ENCODE data around the gene HELZ. TPM values are rescaled to one million over a fixed set of nuclear protein-coding genes. Genes with fewer than 3 reads are reported as not detected.

Gene HELZ
- total and polyA plus RNA-seq, 4 donors, result 3.8 to 69.2 (median 25.7) TPM

DNA sequence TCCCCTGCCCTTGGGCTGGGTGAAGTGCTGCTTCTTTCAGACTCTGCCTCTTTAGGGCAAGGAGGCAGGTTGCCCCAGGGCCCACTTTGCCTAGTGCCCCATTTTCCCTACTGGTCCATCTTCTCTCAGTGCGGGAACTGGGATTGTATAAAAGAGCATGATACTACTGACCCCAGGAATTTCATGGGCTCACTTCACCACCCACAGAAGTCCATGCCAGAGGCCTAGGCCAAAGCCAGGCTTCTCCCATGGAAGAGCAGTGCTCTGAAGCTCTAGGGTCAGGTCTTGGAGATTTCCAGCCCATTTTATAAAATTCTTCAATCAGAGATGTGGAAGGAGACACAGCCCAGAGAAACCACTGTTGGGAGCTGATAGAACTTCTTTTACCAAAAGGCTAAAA is 194.9 kb downstream of the HELZ start:
- no peaks in the 10 kb centered on the region for H3K27me3 ChIP-seq (ENCODE audit: control insufficient read depth in 4 of 4, insufficient read depth in 4 of 4, low read length in 3 of 4)
- H3K4me1 ChIP-seq (ENCODE audit: control insufficient read depth in 4 of 4, insufficient read depth in 4 of 4, low read length in 3 of 4), result no peaks in the 10 kb centered on the region
- H3K9me3 ChIP-seq (ENCODE audit: control insufficient read depth in 4 of 4, low read length in 3 of 4), result peaks cover 3 to 14% (median 4%) of the 10 kb centered on the region in 4 donors
- H3K36me3 ChIP-seq (ENCODE audit: control insufficient read depth in 4 of 4, insufficient read depth in 3 of 4, low read depth in 1 of 4, low read length in 3 of 4), result no peaks in the 10 kb centered on the region
- H3K27ac ChIP-seq (ENCODE audit: low read depth in 1 of 2, low read length in 2 of 2), result no peak overlapping the region
- 98% methylated on average over 1 of the region's 1 CpG for WGBS
- H3K4me3 ChIP-seq (ENCODE audit: low read depth in 1 of 3, low read length in 3 of 3), result no peak overlapping the region
- no peak overlapping the region for H3K9ac ChIP-seq (ENCODE audit: low read depth in 1 of 2, low read length in 2 of 2)
- DNase-seq (ENCODE audit: low spot score), result no peak
- TF ChIP-seq FOXA2 (IDR thresholded peaks at IDR 0.05) (no peak), SP1 (IDR thresholded peaks at IDR 0.05) (no peak), YY1 (IDR thresholded peaks at IDR 0.05) (no peak)
- TF ChIP-seq, protein P1, sequence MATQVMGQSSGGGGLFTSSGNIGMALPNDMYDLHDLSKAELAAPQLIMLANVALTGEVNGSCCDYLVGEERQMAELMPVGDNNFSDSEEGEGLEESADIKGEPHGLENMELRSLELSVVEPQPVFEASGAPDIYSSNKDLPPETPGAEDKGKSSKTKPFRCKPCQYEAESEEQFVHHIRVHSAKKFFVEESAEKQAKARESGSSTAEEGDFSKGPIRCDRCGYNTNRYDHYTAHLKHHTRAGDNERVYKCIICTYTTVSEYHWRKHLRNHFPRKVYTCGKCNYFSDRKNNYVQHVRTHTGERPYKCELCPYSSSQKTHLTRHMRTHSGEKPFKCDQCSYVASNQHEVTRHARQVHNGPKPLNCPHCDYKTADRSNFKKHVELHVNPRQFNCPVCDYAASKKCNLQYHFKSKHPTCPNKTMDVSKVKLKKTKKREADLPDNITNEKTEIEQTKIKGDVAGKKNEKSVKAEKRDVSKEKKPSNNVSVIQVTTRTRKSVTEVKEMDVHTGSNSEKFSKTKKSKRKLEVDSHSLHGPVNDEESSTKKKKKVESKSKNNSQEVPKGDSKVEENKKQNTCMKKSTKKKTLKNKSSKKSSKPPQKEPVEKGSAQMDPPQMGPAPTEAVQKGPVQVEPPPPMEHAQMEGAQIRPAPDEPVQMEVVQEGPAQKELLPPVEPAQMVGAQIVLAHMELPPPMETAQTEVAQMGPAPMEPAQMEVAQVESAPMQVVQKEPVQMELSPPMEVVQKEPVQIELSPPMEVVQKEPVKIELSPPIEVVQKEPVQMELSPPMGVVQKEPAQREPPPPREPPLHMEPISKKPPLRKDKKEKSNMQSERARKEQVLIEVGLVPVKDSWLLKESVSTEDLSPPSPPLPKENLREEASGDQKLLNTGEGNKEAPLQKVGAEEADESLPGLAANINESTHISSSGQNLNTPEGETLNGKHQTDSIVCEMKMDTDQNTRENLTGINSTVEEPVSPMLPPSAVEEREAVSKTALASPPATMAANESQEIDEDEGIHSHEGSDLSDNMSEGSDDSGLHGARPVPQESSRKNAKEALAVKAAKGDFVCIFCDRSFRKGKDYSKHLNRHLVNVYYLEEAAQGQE (IDR thresholded peaks at IDR 0.05), result no peak
- TF ChIP-seq, protein P2, sequence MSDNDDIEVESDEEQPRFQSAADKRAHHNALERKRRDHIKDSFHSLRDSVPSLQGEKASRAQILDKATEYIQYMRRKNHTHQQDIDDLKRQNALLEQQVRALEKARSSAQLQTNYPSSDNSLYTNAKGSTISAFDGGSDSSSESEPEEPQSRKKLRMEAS (IDR thresholded peaks at IDR 0.05), result no peak

DNA sequence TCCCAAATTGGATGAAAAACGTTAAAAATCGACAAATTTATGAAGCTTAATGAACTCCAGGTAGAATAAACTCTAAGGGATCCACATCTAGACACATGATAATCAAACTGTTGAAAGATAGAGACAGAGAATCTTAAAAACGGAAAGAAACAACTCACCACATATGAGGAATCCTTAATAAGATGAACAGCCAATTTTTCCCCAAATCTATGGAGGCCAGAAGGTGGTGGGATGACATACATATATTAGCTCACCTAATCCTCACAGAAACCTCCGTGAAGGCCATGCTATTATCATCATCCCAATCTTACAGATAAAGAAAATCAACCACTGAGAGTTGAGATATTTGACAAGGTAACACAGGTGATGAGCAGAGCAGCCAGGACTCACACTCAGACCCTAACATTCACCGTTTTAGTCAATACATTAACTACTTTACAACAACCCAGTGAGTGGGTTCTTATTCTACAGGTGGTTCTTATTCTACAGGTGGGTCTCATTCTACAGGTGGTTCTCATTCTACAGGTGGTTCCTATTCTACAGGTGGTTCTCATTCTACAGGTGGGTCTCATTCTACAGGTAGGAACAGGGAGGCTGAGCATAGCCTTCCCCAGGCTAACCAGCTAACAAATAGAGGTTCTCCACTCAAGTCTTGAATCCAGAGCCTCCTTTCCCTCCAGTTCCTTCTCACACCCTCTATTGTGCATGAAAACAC is 195.8 kb downstream of the HELZ start:
- Histone ChIP-seq H3K27me3 (ENCODE audit: control insufficient read depth in 4 of 4, insufficient read depth in 4 of 4, low read length in 3 of 4) (no peaks in the 10 kb centered on the region), H3K27ac (ENCODE audit: low read depth in 1 of 2, low read length in 2 of 2) (no peak overlapping the region), H3K4me3 (ENCODE audit: low read depth in 1 of 3, low read length in 3 of 3) (no peak overlapping the region), H3K36me3 (ENCODE audit: control insufficient read depth in 4 of 4, insufficient read depth in 3 of 4, low read depth in 1 of 4, low read length in 3 of 4) (no peaks in the 10 kb centered on the region), H3K4me1 (ENCODE audit: control insufficient read depth in 4 of 4, insufficient read depth in 4 of 4, low read length in 3 of 4) (no peaks in the 10 kb centered on the region), H3K9me3 (ENCODE audit: control insufficient read depth in 4 of 4, low read length in 3 of 4) (peaks cover 3 to 14% (median 4%) of the 10 kb centered on the region in 4 donors), H3K9ac (ENCODE audit: low read depth in 1 of 2, low read length in 2 of 2) (no peak overlapping the region)
- TF ChIP-seq FOXA1 (IDR thresholded peaks at IDR 0.05), result no peak
- no peak for TF ChIP-seq RXRA (IDR thresholded peaks at IDR 0.05)
- no peak for TF ChIP-seq YY1 (IDR thresholded peaks at IDR 0.05)
- no peak for TF ChIP-seq HNF4A (conservative IDR thresholded peaks at IDR 0.05)
- TF ChIP-seq, protein P2 (IDR thresholded peaks at IDR 0.05), result no peak
- TF ChIP-seq, protein P3, sequence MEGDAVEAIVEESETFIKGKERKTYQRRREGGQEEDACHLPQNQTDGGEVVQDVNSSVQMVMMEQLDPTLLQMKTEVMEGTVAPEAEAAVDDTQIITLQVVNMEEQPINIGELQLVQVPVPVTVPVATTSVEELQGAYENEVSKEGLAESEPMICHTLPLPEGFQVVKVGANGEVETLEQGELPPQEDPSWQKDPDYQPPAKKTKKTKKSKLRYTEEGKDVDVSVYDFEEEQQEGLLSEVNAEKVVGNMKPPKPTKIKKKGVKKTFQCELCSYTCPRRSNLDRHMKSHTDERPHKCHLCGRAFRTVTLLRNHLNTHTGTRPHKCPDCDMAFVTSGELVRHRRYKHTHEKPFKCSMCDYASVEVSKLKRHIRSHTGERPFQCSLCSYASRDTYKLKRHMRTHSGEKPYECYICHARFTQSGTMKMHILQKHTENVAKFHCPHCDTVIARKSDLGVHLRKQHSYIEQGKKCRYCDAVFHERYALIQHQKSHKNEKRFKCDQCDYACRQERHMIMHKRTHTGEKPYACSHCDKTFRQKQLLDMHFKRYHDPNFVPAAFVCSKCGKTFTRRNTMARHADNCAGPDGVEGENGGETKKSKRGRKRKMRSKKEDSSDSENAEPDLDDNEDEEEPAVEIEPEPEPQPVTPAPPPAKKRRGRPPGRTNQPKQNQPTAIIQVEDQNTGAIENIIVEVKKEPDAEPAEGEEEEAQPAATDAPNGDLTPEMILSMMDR (IDR thresholded peaks at IDR 0.05; ENCODE audit: low read depth, low read length, missing input control), result no peak
- no peak for TF ChIP-seq SP1 (IDR thresholded peaks at IDR 0.05)
- no peak for TF ChIP-seq HNF4G (IDR thresholded peaks at IDR 0.05)
- TF ChIP-seq, protein P4, sequence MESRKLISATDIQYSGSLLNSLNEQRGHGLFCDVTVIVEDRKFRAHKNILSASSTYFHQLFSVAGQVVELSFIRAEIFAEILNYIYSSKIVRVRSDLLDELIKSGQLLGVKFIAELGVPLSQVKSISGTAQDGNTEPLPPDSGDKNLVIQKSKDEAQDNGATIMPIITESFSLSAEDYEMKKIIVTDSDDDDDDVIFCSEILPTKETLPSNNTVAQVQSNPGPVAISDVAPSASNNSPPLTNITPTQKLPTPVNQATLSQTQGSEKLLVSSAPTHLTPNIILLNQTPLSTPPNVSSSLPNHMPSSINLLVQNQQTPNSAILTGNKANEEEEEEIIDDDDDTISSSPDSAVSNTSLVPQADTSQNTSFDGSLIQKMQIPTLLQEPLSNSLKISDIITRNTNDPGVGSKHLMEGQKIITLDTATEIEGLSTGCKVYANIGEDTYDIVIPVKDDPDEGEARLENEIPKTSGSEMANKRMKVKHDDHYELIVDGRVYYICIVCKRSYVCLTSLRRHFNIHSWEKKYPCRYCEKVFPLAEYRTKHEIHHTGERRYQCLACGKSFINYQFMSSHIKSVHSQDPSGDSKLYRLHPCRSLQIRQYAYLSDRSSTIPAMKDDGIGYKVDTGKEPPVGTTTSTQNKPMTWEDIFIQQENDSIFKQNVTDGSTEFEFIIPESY (IDR thresholded peaks at IDR 0.05), result no peak
- no peak for TF ChIP-seq RAD21 (IDR thresholded peaks at IDR 0.05)
- TF ChIP-seq, protein P1 (IDR thresholded peaks at IDR 0.05), result no peak
- TF ChIP-seq FOXA2 (IDR thresholded peaks at IDR 0.05), result no peak
- DNase-seq (ENCODE audit: low spot score), result no peak
- 73% methylated on average over 5 of the region's 5 CpGs for WGBS
